Lung (tissue), 12 donors: Measurements from ENCODE around the gene C1QTNF6. TPM values are rescaled to one million over a fixed set of nuclear protein-coding genes. Genes with fewer than 3 reads are reported as not detected.
A peak's percentile ranks its signal among the peaks of the same experiment; 100 is the strongest.

Experiments used
- ATAC-seq: fragments of 200-7000 bp; cut with Tn5 transposase; one replicate; pipeline ENCODE4 v1.9.1; 2020; ENCODE audit warnings: moderate number of reproducible peaks; ENCODE audit not compliant: insufficient read depth, low FRiP score
- DNase-seq, 3 donors: peaks; one replicate each; pipeline ENCODE4 v3.0.0-alpha.2; 2013 to 2017
- H3K27ac ChIP-seq, 2 donors: one replicate each; pipeline ENCODE4 v1.5.1; 2013; ENCODE audit warnings: mild to moderate bottlenecking in 2 of 2, moderate library complexity in 2 of 2, control low read depth in 1 of 2, inconsistent platforms in 1 of 2, low read depth in 1 of 2, low read length in 1 of 2
- H3K27me3 ChIP-seq, 3 donors: one replicate each; pipeline ENCODE4 v1.5.1; 2013; ENCODE audit warnings: low read length in 2 of 3; ENCODE audit not compliant: control insufficient read depth in 3 of 3, insufficient read depth in 3 of 3
- H3K36me3 ChIP-seq, 4 donors: one replicate each; pipeline ENCODE4 v1.5.1; 2013; ENCODE audit warnings: low read length in 4 of 4, mild to moderate bottlenecking in 1 of 4, moderate library complexity in 1 of 4; ENCODE audit not compliant: control insufficient read depth in 4 of 4, insufficient read depth in 4 of 4
- H3K4me1 ChIP-seq, 5 donors: one replicate each; pipeline ENCODE4 v1.5.1; 2013; ENCODE audit warnings: low read length in 5 of 5, mild to moderate bottlenecking in 2 of 5, moderate library complexity in 1 of 5; ENCODE audit not compliant: control insufficient read depth in 5 of 5, insufficient read depth in 5 of 5
- H3K4me3 ChIP-seq: one replicate; pipeline ENCODE4 v1.5.1; 2013; ENCODE audit warnings: mild to moderate bottlenecking, control low read depth, moderate library complexity
- H3K9ac ChIP-seq, 2 donors: one replicate each; pipeline ENCODE4 v1.5.1; 2013; ENCODE audit warnings: low read length in 2 of 2, control low read depth in 1 of 2; ENCODE audit not compliant: insufficient read depth in 1 of 2
- H3K9me3 ChIP-seq, 4 donors: one replicate each; pipeline ENCODE4 v1.5.1; 2013; ENCODE audit warnings: low read length in 3 of 4, mild to moderate bottlenecking in 1 of 4, moderate library complexity in 1 of 4; ENCODE audit not compliant: control insufficient read depth in 4 of 4, insufficient read depth in 3 of 4
- CTCF ChIP-seq: IDR thresholded peaks from 2 replicates; pipeline ENCODE4 v1.5.1; 2012; ENCODE audit warnings: mild to moderate bottlenecking; ENCODE audit errors: control extremely low read depth, extremely low read depth
- WGBS, 2 donors: extraction: QIAGEN DNeasy Blood & Tissue Kit; methylation state at CpG; one replicate each; pipeline ENCODE4 v1.1.7; 2013; 5-methylcytosine and 5-hydroxymethylcytosine counted together
- polyA plus RNA-seq, 2 donors: library from polyadenylated mRNA; stranded (reverse); fragments of 200-250 nt; gene quantifications; one replicate each; pipeline ENCODE4 v1.2.1, GENCODE V29; 2013
- total RNA-seq, 2 donors: library from RNA; depleted of rRNA in 1 of 2; stranded (reverse); fragments of >200 nt in 1 of 2; gene quantifications; one replicate each; pipeline ENCODE4 v1.2.1, GENCODE V29; 2014 to 2021
- donor health status: control.
- donor health status: control.
- donor health status: Bipolar disorder and iron deficiency.
- donor health status: healthy.
- donor health status: DM: yes; HTN: yes; CAD: no.

Gene C1QTNF6
- total and polyA plus RNA-seq, 4 donors = 3.8 to 14.0 (median 4.3) TPM

- 33 to 53% methylated on average over 14 to 17 of the region's 17 CpGs for WGBS, 2 donors
- Histone ChIP-seq H3K9me3 (no peaks in the 10 kb centered on the region), H3K4me3 (no peak overlapping the region), H3K27me3 (peaks cover 0 to 5% (median 0%) of the 10 kb centered on the region in 3 donors), H3K27ac (no peak overlapping the region), H3K4me1 (peaks cover 0 to 3% (median 0%) of the 10 kb centered on the region in 5 donors), H3K9ac (no peak overlapping the region), H3K36me3 (no peaks in the 10 kb centered on the region)
- DNase-seq (peak in 2 of 3 donors; percentile 18 to 35), ATAC-seq (no peak)
- TF ChIP-seq CTCF = no peak
Observed at GRCh38 chr22:37145180-37146050, 42.6 kb downstream of the C1QTNF6 start.

- no peak for DNase-seq
- 87 to 88% methylated on average over 10 of the region's 10 CpGs for WGBS, 2 donors
Observed at GRCh38 chr22:37144180-37144554, 43.9 kb downstream of the C1QTNF6 start.

GRCh38 chr22:37141971-37142370 is 46.1 kb downstream of the C1QTNF6 start:
- Histone ChIP-seq H3K4me1 (peaks cover 0 to 3% (median 0%) of the 10 kb centered on the region in 5 donors), H3K27ac (no peak overlapping the region), H3K27me3 (peaks cover 0 to 5% (median 0%) of the 10 kb centered on the region in 3 donors), H3K4me3 (no peak overlapping the region), H3K36me3 (no peaks in the 10 kb centered on the region), H3K9me3 (no peaks in the 10 kb centered on the region), H3K9ac (no peak overlapping the region)
- DNase-seq (no peak), ATAC-seq (no peak)
- WGBS, 2 donors = 74 to 88% methylated on average over 6 of the region's 6 CpGs
- TF ChIP-seq CTCF = no peak

More at GRCh38 chr22:37144180-37144554, 43.9 kb downstream of the C1QTNF6 start:
- Histone ChIP-seq H3K27ac (no peak overlapping the region), H3K9me3 (no peaks in the 10 kb centered on the region), H3K27me3 (peaks cover 0 to 5% (median 0%) of the 10 kb centered on the region in 3 donors), H3K36me3 (no peaks in the 10 kb centered on the region), H3K4me3 (no peak overlapping the region), H3K9ac (no peak overlapping the region), H3K4me1 (peaks cover 0 to 3% (median 0%) of the 10 kb centered on the region in 5 donors)
- TF ChIP-seq CTCF = no peak
- ATAC-seq = no peak
